Activated CD4-positive, alpha-beta T cell treated with anti-CD3 and anti-CD28 coated beads, Interleukin-2, Interleukin-4, amounts not matched to agents 100 ng/mL and 50 ng/mL, durations not matched to agents 16 hours and 8 hours (primary cell): ENCODE measurements around the gene ZNF281.
A peak's percentile ranks its signal among the peaks of the same experiment; 100 is the strongest.
"Not testable (repeated sequence)": the region's sequence is repeated elsewhere in the genome, so short reads cannot be mapped to it uniquely, and the experiment has no call there.

Experiments
- DNase-seq: peaks from one replicate; pipeline ENCODE4 v3.0.0-alpha.2; 2020; ENCODE audit warnings: low spot score

Gene ZNF281, protein sequence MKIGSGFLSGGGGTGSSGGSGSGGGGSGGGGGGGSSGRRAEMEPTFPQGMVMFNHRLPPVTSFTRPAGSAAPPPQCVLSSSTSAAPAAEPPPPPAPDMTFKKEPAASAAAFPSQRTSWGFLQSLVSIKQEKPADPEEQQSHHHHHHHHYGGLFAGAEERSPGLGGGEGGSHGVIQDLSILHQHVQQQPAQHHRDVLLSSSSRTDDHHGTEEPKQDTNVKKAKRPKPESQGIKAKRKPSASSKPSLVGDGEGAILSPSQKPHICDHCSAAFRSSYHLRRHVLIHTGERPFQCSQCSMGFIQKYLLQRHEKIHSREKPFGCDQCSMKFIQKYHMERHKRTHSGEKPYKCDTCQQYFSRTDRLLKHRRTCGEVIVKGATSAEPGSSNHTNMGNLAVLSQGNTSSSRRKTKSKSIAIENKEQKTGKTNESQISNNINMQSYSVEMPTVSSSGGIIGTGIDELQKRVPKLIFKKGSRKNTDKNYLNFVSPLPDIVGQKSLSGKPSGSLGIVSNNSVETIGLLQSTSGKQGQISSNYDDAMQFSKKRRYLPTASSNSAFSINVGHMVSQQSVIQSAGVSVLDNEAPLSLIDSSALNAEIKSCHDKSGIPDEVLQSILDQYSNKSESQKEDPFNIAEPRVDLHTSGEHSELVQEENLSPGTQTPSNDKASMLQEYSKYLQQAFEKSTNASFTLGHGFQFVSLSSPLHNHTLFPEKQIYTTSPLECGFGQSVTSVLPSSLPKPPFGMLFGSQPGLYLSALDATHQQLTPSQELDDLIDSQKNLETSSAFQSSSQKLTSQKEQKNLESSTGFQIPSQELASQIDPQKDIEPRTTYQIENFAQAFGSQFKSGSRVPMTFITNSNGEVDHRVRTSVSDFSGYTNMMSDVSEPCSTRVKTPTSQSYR

DNA sequence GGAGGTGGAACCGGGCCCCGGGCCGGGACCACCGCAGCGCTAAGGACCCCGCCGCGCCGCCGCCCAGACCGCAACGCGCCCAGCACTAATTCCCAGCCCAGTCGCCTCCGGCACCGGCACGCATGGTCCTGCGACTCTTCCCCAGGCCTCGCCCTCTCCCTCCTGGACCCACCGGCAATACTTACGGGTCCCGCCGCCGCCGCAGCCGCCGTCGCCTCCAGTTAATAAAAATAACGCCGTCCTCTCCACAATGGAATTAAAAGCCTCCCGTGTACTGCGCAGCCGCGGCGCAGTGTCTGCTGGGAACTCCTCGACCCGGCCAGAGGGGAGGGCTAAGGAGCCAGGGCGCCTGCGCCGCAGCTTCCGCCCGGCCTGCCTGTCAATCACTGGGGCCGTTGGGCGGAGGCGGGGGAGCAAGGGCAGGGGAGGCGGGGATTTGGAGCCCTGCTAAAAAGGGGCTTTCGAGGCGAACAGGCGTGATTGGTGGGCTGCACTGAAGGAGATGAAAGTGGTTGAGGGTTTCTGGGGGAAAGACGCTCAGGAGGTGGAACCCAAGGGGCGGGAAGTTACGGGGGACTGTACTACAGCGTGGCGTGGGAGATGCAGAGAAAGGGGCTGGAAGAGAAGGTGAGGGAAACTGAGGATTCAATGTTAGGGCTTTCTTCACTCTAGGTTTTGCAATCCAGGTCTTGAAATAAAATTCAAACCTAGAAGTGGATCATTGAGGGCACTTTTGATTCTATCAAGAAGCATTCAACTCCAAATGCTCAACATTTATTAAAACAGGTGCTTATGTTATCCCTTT is at the start of gene ZNF281:
TSS of gene ZNF281 (minus strand) at position 276 of the 805 bp plus-strand sequence. CDS start 331 bp downstream, outside the sequence.
- peak; percentile 96 for DNase-seq

DNA sequence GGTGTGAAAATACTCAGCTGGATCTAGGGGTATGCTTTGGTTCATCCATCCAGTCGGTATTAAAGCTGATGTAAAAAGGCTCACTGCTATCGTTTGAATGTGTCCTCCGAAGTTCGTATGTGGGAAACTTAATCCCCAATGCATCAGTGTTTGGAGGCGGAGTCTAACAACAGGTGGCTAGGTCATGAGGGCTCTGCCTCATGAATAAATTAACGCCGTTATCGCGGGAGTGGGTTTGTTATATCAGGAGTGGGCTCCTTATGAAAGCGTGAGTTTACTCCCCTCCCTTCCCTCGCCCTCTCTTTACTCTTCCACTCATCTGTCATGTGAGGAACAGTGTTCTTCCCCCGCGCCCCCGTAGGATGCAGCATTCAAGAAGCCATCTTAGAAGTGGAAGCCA is 48.9 kb upstream of the ZNF281 start:
- no peak for DNase-seq

DNA sequence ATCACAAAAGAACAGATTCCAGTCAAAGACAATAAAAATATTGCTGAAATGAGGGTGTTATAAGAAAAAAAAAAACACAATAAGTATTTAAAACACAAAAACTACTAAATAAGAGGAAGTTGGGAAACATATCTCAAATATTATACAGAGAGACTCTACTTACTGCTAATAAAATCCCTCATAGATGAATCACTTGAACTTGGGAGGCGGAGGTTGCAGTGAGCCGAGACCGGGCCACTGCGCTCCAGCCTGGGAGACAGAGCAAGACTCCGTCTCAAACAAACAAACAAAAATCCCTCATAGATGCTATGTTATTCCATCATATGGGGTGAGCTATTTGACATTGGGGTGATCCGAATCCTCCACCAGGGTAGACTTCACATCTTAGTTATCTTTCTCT is 48.0 kb upstream of the ZNF281 start:
- no peak for DNase-seq

DNA sequence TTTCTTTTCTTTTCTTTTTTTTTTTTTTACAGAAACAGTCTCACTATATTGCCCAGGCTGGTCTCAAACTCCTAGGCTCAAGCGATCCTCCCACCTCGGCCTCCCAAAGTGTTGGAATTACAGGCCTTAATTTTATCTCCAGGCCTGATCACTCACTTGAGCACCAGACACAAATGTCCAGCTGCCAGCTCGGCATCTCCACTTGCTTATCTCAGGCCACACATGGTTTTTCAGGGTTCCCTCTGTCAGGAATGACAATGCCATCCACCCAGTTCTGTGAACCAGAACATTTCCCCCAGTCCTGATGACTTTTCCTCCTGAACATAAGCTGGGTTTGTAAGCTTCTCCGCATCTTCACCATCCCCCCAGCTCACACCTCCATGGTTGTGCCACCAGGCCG is 44.6 kb upstream of the ZNF281 start:
- DNase-seq = no peak

DNA sequence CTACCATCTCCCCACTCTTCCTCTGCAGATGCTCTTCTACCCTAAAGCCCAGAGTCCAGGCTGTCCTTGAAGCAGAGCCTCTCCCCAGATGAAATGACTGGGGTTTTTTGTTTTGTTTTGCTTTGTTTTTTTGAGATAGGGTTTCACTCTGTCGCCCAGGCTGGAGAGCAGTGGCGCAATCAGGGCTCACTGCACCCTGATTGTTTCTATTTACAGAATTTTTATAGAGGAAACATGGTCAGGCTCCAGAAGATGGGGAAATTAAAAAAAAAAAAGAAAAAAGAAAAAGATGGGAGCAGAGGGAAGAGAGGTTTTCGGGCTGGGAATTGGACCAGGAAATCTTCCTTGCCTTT is 43.7 kb upstream of the ZNF281 start:
- no peak for DNase-seq

DNA sequence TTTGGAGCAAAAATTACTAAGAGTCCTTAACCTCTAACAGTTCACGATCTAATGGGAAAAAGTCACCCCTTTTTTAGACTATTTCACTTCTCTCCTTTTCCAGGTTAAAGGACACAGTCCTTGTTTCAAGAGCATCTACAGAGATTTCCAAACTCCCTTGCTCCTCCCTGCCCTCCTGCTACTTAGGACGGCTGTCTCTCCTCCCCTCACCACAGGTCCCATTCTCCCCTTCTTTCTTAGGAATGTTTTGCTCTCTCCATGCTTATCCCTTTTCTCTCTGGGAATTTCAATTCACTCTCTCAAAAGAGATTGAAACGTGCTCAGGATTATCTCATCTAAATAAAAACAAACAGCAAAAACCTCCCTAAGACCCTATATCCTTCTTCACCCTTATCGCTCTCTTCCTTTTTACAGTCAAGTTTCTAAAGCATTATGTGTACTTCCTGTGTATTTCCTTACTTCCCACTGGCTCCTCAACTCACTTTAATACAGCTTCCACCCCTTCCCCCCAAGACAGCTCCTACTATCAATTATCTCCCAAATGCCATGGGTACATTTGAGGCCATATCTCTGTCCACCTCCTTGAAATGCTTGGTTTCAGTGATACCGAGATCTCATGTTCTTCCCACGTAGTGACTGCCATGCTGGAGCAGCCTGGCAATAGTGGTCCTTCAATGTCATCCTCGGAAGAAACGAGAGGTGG is 43.2 kb upstream of the ZNF281 start:
- no peak for DNase-seq

DNA sequence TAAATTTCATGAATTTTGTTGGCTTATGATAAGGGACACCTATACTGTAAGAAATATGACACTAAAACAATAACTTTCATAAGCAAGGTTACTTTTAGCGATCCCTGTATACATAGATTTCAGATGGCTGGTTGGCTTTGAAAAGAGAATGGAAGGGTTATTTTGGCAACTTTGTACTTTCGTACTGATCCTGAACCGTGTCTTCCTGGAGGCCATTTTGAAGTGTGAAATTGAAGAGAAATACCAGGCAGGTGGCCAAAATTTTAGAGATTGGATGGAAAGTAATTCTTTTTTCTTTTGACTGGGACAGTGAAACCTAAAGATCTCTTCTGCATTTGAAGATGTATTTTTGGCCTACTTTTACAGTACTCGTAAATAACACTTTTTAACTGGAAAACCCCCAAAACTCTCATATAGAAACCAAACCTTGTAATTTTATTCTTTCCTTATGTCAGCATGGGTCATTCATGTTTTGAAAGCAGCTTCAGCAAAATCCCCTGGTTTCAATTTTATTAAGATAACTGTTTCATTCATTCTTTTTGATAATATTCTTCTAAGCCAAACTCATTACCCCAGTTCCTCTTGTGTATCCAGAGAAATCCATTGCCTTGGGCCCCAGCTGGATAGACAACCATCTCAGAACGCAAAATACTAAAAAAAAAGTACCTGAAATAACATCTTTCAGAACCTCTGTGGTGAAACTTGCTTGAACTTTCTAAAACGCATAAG is 38.4 kb upstream of the ZNF281 start:
- peak; percentile 83 for DNase-seq

DNA sequence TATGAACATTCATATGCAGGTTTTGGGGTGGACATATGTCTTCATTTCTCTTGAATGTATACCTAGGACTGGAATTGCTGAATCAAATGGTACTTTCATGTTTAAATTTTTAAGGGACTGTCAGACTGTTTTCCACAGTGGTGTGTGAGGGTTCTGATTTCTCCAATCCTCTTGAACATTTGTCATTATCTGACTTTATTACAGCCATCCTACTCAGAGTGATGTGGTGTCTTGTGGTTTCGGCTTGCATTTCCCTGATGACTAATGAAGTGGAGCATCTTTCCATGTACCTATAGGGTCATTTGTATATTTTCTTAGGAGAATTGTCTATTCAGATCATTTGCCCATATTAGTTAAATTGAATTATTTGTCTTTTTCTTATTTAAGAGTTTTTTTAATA is 35.4 kb upstream of the ZNF281 start:
- peak; percentile 73 for DNase-seq

DNA sequence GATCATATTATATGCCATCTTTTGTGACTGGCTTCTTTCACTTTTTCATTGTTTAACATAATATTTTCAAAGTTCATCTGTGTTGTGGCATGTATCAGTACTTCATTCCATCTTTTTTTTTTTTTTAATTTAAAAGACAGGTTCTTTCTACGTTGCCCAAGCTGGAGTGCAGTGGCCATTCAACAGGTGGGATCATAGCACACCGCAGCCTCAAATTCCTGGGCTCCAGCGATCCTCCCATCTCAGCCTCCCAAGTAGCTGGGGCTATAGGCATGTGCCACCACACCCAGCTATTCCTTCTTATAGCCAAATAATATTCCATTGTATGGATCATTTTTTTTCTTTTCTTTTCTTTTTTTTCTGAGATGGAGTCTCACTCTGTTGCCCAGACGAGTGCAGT is 34.6 kb upstream of the ZNF281 start:
- no peak for DNase-seq

DNA sequence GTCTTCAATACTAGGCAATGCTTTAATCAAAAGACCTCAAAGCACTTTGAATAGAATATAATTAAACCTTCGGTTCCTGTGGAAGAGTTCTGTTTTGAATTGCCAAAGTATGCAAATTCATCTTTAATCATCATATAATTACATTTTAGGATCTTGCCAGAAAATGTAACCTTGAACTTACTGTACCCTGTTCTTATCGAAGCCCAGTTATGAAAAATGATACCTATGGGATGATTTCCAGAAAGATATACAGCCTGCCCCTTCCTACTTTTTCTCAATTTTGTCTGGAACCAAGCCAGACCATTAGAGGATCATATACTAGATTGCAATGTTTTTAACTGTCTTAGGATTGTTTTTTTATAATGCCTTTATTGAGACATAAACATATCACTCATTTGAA is 34.0 kb upstream of the ZNF281 start:
- no peak for DNase-seq

DNA sequence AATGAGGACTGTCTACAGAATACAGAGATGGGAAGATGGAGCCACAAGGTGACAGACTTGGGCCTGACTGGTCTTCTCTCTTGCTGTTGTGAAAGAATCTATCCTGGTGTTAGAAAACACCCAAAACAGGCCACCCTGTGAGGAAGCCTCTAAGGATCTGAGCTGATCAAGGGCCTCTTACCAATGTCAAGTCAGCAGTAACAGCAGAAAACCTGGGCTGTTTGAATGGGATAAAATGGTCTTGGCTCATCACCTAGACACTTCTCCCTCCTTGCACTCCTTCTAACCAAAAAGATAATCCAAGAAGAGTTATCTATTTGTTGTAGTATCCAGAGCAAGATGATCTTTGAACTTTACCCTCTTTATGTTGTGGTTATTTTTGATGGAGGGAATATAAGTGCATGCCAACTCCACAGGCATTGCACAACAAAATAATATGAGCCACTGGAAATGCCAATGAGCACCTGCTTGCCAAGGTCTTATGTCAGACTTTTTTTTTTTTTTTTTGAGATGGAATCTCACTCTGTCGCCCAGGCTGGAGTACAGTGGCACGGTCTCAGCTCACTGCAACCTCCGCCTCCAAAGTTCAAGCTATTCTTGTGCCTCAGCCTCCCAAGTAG is 32.8 kb upstream of the ZNF281 start:
- DNase-seq = no peak

DNA sequence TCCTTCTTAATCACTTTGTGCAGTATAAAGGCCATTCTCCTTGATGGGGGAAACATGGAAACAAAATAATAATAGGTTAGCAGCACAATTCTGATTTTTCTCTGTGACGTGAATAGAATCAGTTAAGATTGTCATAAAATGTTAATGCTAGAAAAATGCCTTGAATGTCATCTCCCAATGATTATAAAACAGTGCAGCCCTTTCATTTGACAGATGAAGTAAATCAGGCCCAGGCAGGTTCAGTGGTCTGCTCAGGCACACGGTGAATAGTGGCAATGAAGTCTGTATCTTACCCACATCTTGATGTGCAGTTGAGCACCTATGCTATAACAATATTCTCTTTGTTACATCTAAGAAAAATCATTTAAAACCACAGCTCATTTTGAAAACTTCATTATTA is 32.2 kb upstream of the ZNF281 start:
- no peak for DNase-seq

DNA sequence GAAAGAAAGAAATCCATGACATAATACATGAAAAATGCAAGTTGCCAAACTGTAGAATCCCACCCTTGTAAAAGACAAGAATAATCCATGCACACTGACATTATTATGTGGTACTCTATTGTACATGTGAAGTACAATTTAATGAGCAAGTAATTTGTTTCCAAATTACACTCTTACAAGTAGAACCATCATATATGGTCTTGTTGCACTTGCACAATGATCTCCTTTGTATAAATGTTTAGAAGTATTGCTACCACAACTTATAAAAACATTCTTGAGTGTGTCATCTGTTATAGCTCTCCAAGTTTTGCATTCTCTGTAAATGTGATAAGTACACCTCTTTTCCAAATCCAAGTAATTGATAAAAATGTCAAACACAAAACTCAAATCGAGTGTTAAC is 29.1 kb upstream of the ZNF281 start:
- no peak for DNase-seq

DNA sequence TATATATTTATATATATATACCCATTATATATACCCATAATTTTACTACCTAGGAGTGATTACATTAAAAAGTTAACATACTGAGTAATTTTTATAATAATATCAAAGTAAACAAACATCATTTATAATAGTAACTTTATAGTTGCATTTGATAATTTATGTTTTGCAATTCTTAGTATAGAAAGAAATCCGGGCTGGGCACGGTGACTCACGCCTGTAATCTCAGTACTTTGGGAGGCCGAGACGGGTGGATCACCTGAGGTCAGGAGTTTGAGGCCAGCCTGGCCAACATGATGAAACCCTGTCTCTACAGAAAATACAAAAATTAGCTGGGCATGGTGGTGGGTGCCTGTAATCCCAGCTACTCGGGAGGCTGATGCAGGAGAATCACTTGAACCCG is 28.6 kb upstream of the ZNF281 start:
- DNase-seq = not testable (repeated sequence)

DNA sequence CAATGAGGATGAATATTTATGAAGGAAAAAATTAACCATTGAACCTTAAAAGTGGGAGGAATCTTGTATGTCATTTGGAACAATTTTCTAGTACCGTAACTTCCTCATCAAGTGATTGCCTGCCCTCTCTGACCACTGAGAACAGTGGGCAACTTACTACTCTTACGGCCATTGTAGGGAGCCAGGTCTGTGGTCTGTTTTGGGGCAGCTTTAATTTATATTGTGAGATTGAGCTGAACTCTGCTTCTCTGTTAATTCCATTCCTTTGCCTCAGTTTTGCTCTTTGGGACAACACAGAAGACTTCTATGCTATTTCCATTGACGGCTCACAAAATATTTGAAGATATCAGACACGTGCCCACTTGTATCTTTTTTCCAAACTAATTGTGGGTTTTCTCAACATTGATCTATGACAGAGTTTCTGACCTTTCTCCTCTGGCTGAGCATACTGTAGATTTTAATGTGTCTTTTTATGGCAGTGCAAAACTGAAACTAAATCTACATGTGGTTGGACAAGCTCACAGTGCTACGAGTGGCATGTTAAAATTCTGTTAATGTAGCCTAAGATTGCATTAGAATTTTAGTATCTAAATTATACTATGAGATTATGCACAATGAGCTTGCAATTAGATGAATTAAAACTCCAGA is 27.8 kb upstream of the ZNF281 start:
- peak; percentile 18 for DNase-seq

DNA sequence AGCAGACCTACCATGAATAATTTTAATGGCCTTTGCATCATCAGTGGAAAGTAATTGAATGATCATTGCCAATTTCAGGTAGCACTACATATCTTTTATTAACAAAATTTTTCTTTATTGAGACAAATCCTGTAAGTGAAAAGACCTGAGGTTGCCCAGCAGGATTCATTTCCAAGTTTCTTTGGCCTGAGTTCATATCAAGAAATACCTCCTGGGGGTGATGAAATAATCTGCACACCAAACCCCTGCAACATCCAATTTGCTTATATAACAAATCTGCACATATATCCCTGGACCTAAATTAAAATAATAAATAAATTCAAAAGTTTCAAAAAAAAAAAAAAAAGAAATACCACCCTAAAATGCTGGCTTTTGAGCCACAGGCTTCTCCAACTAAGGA is 27.3 kb upstream of the ZNF281 start:
- no peak for DNase-seq

DNA sequence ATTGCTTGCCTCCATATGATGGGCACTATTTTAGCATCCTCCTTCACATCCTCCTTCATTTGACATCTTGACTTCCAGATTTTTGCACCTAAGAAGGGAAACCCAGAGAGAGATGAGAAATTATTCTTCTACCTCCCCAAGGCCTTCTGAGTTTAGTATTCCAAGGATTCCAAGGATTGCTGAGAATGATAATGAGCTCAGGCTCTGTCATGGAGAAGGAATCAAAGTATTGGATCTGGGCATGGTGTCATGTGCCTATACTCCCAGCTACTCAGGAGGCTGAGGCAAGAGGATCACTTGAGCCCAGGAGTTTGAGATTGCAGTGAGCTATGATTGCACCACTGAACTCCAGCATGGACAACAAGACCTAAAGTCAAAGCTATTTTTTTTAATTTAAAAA is 26.6 kb upstream of the ZNF281 start:
- no peak for DNase-seq

DNA sequence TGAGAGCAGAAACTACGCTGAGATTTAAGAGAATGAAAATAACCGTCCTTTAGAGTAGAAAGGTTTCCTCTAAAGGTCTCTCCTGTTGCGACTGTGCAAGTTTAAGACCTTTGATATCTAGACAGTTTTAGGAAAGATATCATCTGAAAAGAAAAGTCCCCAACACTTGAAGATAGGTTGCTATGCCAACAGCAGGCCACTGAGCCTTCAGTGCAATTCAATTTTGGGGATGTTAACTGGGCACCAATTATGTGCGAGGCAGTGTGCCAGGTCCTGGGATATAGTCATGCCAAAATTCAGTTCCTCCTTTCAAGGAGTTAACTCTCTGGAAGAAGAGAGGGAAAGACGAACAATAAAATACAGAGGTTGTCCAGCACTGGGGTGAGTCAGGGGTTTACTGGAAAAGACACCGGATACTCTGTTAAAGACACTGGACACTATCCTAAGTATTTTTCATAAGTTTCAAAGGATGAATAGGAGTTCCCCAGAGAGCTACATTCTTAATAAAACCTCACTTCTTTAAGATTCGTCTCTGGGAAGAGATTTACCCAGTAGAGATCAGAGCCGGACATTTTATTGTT is 25.5 kb upstream of the ZNF281 start:
- no peak for DNase-seq

DNA sequence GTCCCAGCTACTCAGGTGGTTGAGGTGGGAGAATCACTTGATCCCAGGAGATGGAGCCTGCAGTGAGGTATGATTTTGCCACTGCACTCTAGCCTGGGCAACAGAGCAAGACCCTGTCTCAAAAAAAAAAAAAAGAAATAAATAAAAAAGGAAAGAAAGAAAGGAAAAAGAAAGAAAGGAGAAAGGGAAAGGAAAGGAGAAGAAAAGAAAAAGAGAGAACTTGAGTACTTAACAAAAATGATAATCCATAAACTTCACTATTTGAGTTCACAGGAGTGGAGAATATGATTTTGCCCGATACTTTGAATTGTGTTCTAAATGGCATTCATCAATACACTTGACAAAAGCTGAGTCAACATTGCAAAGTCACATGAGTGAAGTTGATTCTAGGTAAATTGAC is 23.8 kb upstream of the ZNF281 start:
- DNase-seq = no peak

DNA sequence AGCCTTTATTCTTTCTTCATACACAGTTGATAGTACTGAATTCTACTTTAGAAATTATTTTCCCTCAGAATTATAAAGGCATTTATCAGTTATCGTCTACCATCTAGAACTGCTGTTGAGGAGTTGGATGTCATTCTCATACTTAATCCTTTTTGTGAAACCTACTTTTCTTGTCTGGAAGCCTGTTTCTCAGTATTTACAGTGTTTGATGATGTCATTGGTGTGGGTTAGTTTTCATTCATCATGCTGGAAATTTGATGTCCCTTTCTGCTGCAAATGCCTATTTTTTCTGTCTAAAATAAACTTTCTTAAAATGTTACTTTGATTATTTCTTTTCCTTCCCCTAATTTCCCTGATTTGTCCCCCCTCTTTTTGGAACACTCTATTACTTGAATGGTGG is 22.8 kb upstream of the ZNF281 start:
- no peak for DNase-seq
